ENCODE data around the gene FAM219B.
"Not testable (repeated sequence)": the region's sequence is repeated elsewhere in the genome, so short reads cannot be mapped to it uniquely, and the experiment has no call there.

The FAM219B gene
- total RNA-seq, result 16.3 to 78.2 (median 46.2) reads per million in 17 experiments

- peak; percentile 94 to 97 (median 96) for DNase-seq
These were observed at the start of gene FAM219B for GRCh38 chr15:74906450-74907162. FAM219B (minus strand) TSS chr15:74906851; CDS start chr15:74906800, 51 bp downstream.

- peak; percentile 75 to 87 (median 81) for DNase-seq
These were observed 49.4 kb upstream of the FAM219B start for GRCh38 chr15:74955796-74956647.

- DNase-seq, result no peak
These were observed 48.4 kb upstream of the FAM219B start for GRCh38 chr15:74955017-74955416.

- DNase-seq, result no peak
These were observed 47.9 kb upstream of the FAM219B start for GRCh38 chr15:74954515-74954914.

- DNase-seq, result no peak
These were observed 44.4 kb upstream of the FAM219B start for GRCh38 chr15:74951006-74951405.

- peak; percentile 81 to 91 (median 84) for DNase-seq
These were observed 43.6 kb upstream of the FAM219B start for GRCh38 chr15:74950078-74950908.

- DNase-seq, result peak; percentile 99 to 100 (median 100)
These were observed 31.1 kb upstream of the FAM219B start, which contains the start of gene COX5A for GRCh38 chr15:74937590-74938371. COX5A (minus strand) TSS chr15:74938073; CDS start chr15:74938014, 59 bp downstream.

GRCh38 chr15:74937272-74937589, 30.6 kb upstream of the FAM219B start:
- DNase-seq, result peak in 1 of 4 experiments; percentile 64

GRCh38 chr15:74935193-74935592, 28.5 kb upstream of the FAM219B start:
- not testable (repeated sequence) for DNase-seq

GRCh38 chr15:74933573-74933972, 26.9 kb upstream of the FAM219B start:
- no peak for DNase-seq

- DNase-seq, result no peak
These were observed 22.1 kb upstream of the FAM219B start for GRCh38 chr15:74928771-74929198.

- DNase-seq, result no peak
These were observed 17.9 kb upstream of the FAM219B start for GRCh38 chr15:74924525-74924924.

GRCh38 chr15:74920456-74920855, 13.8 kb upstream of the FAM219B start:
- peak; percentile 68 to 81 (median 76) for DNase-seq

GRCh38 chr15:74917676-74918075, 11.0 kb upstream of the FAM219B start:
- no peak for DNase-seq

GRCh38 chr15:74913799-74914198, 7.1 kb upstream of the FAM219B start:
- not testable (repeated sequence) for DNase-seq

GRCh38 chr15:74913041-74913440, 6.4 kb upstream of the FAM219B start:
- DNase-seq, result no peak

GRCh38 chr15:74908635-74909034, 2.0 kb upstream of the FAM219B start:
- DNase-seq, result no peak

GRCh38 chr15:74907163-74907870, 666 bp upstream of the FAM219B start:
- peak in 2 of 4 experiments; percentile 10 to 24 for DNase-seq

GRCh38 chr15:74906067-74906449, 593 bp downstream of the FAM219B start:
- peak in 2 of 4 experiments; percentile 37 to 49 for DNase-seq

- DNase-seq, result no peak
These were observed 2.4 kb downstream of the FAM219B start for GRCh38 chr15:74904190-74904805.

GRCh38 chr15:74903676-74904075, 3.0 kb downstream of the FAM219B start:
- no peak for DNase-seq
